Ramos (cell line): Measurements from ENCODE around the gene CYB561.

Experiments
- in situ Hi-C: fragments of 300-500 bp; cut with MboI; formaldehyde crosslinking; loops from one replicate; pipeline ENCODE4 v1.14.3; 2022; ENCODE audit warnings: low sequenced_read_pairs; ENCODE audit not compliant: unreplicated experiment

The CYB561 gene

DNA sequence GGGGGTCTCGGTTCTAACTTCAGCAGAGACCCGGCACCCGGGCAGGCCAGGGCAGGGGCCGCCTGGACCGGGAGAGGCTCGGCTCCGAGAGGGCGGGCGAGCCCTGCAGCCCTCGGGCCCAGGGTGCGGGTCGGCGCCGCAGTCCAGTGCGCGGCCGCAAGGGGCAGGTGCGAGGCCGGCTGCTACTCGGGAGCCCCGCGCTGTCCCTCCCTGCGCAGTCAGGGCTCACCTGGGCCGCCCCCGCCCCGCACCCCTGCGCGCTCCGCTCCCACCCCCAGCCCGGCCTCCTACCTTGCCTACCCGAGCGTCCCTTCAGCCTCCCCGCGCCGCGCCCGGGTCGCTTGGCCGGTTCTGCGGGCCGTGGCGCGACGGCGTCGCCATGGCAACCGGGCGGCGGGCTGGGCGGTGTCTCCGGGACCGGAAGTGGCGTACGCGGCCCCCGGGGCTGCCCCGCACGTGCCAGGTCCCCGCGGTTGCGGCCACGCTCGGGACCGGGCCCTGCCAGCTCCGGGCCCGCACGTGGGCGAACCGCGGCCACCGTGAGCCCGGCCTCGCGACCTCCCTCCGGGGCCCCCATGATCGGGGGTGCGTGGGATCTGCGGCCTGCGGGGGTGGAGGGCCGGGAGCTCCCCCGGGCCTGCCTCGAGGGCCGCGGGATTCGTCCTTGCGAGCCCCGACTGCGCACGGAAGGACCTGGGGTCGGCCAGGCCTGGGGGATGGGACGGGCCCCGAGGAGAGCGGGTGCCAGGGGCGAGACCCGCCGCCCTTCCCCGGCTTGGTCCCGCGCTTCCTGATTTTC lies at the start of gene CYB561:
CYB561 (minus strand) TSS at position 353 of the 799 bp plus-strand sequence. CDS start 8,759 bp downstream, outside the sequence.
- in situ Hi-C loops, result loop anchor here (25.0 kb wide), 1 partner anchor 416 kb away; the partner anchor contains the start of gene CSH2

DNA sequence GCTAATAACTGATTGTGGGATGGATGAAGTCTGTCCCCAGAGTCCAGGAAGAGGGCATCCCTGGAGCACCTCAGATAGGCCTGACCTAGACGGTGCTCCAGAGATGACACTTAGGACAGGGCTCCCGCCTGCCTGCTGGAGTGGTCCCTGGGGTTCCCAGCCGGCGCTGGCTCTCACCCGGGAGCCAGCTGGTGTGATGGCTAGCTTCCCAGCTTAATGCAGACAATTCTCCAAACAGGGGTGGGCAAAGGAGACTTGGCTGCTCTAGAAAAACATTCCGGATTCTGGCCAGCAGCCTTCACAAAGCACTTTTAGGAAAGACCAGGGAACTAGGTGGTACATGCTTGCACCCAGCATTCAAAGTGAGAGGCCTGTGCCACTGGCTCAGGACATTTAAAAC lies 49.4 kb upstream of the CYB561 start:
- in situ Hi-C loops, result no loop called here

GRCh38 chr17:63494300-63494928 lies 48.3 kb upstream of the CYB561 start:
- in situ Hi-C loops, result no loop called here

DNA sequence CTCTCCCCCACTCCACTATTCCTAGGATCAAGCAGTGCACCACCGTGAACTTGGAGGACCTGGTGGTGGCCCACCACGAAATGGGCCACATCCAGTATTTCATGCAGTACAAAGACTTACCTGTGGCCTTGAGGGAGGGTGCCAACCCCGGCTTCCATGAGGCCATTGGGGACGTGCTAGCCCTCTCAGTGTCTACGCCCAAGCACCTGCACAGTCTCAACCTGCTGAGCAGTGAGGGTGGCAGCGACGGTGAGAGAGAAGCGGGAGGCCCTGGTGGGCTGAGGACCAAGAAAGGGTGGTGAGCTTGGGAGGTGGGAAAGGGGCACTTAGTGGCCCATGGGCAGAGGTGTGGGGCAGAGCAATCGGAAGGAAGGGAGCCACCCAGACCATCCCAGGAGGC lies 47.3 kb upstream of the CYB561 start:
- in situ Hi-C loops, result no loop called here

DNA sequence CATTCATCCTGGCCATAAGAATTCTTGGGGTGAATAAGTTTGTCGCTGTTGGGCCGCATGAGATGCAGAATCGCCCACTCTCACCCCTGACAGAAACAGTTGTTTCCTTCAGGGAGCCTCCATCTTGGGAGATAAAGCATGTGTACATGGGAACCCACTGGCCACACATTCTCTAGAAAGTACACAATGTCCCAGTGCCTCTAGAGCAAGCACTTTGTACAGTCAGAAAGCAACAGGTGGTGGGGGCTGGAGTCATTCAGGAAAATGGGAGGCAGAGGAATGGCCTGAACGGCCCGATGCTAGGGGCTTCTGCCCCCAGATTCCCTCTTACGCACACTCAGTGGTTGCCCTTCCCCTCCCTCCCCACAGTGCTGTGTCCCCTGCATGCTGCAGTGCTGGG lies 46.8 kb upstream of the CYB561 start:
- in situ Hi-C loops, result no loop called here

- in situ Hi-C loops, result no loop called here
Measured at GRCh38 chr17:63491977-63492618, 46.0 kb upstream of the CYB561 start.

DNA sequence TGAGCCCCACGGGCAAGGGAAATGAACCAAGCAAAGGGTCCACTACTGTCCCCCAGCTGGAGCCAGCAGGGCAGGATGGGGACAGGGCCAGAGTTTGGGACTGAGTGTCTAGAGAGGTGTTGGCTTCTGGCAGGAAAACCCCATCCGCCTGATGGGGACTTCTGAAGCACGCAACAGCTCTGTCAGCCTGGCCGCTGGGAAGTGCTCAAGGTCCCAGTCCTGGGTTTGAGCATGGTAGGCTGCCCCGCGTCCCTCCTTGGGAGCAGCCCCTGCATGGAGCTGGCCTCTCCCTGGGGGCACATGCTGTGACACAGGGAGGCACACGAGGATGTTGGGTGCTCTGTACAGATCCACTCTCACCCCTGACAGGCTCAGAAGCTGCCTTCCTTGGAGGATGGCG lies 45.3 kb upstream of the CYB561 start:
- in situ Hi-C loops, result no loop called here

- in situ Hi-C loops, result no loop called here
Measured at GRCh38 chr17:63490858-63491400, 44.8 kb upstream of the CYB561 start.

- in situ Hi-C loops, result no loop called here
Measured at GRCh38 chr17:63490329-63490728, 44.2 kb upstream of the CYB561 start.

DNA sequence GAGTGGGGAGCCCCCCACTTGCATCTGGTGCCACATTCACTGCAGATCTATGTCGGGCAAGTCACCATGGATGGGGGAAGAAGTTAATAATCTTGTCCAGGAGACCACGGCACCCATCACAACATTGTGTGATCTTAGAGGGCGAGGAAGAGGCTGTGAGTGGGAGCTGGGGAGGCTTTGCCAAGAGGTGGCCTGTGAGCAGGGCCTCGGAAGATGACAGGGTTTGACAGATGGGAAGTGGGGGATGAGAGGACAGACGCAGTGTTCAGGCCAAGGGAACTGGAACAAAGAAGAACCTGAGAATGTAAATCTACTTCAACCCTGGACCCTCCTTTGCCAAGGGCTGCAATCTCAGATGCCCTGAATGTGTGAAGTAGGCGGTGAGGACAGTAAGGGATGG lies 43.2 kb upstream of the CYB561 start:
- in situ Hi-C loops, result no loop called here

GRCh38 chr17:63488851-63489250 lies 42.7 kb upstream of the CYB561 start:
- in situ Hi-C loops, result no loop called here

GRCh38 chr17:63487014-63487339 lies 40.9 kb upstream of the CYB561 start:
- in situ Hi-C loops, result no loop called here

DNA sequence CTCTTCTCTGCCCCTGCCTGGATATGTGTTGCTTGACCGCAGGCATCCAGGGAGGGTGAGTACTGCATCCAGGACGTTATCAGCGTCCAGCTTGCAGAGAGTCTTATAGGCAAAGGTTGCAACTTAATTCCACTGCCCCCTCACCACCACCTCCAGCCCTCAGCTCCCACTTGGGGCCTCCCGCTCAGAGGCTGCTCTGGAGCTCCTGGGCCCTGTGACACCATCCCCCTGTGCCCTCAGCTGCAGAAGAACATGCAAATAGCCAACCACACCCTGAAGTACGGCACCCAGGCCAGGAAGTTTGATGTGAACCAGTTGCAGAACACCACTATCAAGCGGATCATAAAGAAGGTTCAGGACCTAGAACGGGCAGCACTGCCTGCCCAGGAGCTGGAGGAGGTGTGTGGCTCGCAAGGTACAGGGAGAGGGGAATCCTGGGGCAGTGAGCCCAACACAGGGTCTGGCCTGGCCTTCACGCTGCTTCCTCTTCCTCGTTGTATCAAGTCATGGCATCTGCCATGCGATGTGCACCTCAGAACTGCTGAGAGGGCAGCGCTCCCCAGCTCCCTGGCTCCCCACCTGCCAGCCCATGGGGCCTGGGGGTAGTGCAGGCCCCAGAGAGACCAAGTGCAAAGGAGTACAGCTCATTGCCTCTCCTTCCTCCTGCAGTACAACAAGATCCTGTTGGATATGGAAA lies 40.4 kb upstream of the CYB561 start:
- in situ Hi-C loops, result no loop called here

DNA sequence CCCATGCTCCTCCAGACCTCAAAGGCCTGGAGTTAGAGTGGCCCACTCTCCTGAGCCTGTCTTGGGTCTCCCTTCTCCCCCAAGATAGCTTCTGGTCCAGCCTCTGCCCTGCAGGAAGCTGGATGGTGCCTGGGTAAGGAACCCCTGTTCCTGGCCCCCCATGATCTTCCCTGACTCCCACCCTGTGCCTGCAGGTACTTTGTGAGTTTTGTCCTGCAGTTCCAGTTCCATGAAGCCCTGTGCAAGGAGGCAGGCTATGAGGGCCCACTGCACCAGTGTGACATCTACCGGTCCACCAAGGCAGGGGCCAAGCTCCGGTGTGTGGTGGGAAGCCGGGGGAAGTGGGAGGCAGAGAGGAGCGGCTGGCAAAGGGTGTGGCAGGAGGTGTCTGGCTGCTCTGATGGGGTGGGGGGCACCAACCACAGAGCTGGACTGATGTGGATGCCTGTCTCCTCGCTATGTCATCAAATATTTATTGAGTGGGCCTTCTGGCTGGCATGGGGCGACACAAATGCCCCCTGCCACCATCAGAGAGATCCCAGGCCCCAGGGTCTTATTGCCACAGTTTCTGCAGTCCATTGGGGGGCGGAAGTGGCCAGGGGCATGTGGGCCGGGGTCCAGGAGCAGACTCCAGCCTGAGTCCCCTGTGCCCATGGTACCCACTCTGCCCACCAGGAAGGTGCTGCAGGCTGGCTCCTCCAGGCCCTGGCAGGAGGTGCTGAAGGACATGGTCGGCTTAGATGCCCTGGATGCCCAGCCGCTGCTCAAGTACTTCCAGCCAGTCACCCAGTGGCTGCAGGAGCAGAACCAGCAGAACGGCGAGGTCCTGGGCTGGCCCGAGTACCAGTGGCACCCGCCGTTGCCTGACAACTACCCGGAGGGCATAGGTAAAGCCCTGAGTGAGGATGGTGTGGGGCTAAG lies 37.8 kb upstream of the CYB561 start:
- in situ Hi-C loops, result no loop called here

DNA sequence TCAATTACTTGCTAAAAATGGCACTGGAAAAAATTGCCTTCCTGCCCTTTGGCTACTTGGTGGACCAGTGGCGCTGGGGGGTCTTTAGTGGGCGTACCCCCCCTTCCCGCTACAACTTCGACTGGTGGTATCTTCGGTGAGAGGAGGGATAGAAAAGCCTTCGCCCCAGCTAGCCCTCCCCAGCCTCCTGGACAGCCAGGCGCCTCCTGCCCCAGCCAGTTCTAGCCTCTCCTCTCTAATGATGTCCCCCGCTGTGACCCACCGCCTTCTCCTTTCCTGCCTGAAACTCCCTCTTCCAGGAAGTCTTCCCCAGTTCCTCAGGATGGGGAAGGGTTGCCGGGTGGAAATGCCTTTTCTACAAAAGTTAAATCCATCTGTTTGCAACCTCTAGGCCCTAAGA lies 36.9 kb upstream of the CYB561 start:
- in situ Hi-C loops, result no loop called here

DNA sequence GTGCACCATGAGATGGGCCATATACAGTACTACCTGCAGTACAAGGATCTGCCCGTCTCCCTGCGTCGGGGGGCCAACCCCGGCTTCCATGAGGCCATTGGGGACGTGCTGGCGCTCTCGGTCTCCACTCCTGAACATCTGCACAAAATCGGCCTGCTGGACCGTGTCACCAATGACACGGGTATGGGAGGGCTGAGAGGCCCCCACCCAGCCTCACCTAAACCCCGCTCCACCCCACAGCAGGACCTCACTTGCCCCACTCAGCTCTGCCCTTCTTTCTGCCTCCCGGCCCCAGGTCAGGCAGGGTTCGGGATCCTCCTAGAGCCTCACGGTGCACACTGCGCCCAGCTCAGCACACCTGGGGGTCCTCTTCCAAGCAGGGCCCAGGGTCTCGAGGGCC lies 36.4 kb upstream of the CYB561 start:
- in situ Hi-C loops, result no loop called here

GRCh38 chr17:63481488-63481870 lies 35.4 kb upstream of the CYB561 start:
- in situ Hi-C loops, result no loop called here

DNA sequence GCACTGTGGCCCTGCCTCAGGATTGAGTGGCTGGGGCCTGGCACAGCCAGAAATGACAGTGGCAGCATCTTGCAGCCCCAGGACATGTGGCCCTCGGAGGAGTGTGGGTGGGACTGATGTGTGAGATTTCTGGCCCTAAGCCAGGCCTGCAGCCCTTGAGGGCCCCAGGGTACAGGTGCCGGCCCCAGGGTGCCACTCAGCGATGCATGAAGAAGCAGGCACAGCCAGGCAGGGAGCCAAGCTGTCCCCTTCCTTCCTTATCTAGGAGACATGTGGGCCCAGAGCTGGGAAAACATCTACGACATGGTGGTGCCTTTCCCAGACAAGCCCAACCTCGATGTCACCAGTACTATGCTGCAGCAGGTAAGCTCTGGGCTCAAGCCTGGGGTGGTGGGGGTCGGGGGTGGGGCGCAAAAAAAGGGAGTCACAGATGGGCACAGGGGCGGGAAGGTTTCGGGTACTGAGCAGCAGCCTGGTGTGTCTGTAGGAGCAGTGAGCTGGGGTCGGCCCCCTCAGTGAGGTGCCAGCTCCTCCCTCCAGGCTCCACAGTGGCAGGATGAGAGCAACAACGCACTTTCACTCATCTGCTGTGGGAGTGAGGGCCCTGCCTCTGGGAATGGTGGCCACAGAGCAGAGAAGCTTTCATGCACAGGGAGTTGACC lies 34.9 kb upstream of the CYB561 start:
- in situ Hi-C loops, result no loop called here

GRCh38 chr17:63480192-63480784 lies 34.2 kb upstream of the CYB561 start:
- in situ Hi-C loops, result no loop called here
